Adrenal gland (tissue), 5 donors: ENCODE measurements around the gene ANGPT4.

Experiments used
- POLR2A ChIP-seq, 2 donors: fragments of 450-650 bp; IDR thresholded peaks; one replicate each; pipeline ENCODE4 v1.6.1; 2017; ENCODE audit warnings: antibody characterized with exemption in 2 of 2, mild to moderate bottlenecking in 2 of 2, moderate library complexity in 1 of 2
- TF ChIP-seq, protein P1 (sequence below), 6 experiments: fragments of 450-650 bp in 4 of 6; fragments of 200-600 bp in 2 of 6; sonication (generic) in 1 of 6; IDR thresholded peaks; 1 replicate in 5 of 6; 2 replicates in 1 of 6; pipeline versions ENCODE4 v1.5.1 to v1.8.0; 2016 to 2021; ENCODE audit warnings: antibody characterized with exemption in 6 of 6, mild to moderate bottlenecking in 2 of 6, moderate library complexity in 1 of 6
- donor health status: DM: no; HTN: no; CAD: no.

DNA sequence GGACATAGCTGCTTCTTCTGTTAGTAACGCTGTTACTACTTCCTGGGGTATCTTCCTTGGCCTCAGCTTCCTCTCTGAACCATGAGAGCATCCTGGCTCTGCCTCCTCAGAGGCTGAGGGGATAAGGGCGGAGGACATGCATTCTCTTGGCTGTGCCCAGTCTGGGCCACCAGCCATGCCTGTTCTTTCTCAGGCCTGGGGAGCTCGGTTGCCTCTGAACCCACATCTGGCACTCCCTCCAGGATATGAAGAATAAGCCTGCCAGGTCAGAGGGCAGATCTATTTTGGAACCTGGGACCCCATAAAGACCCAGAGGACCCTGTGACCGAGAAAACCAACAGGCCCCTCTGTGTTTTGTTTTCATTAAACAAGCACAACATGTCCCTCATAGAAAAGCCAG, 6.6 kb upstream of the ANGPT4 start:
- TF ChIP-seq, protein P1, sequence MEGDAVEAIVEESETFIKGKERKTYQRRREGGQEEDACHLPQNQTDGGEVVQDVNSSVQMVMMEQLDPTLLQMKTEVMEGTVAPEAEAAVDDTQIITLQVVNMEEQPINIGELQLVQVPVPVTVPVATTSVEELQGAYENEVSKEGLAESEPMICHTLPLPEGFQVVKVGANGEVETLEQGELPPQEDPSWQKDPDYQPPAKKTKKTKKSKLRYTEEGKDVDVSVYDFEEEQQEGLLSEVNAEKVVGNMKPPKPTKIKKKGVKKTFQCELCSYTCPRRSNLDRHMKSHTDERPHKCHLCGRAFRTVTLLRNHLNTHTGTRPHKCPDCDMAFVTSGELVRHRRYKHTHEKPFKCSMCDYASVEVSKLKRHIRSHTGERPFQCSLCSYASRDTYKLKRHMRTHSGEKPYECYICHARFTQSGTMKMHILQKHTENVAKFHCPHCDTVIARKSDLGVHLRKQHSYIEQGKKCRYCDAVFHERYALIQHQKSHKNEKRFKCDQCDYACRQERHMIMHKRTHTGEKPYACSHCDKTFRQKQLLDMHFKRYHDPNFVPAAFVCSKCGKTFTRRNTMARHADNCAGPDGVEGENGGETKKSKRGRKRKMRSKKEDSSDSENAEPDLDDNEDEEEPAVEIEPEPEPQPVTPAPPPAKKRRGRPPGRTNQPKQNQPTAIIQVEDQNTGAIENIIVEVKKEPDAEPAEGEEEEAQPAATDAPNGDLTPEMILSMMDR (IDR thresholded peaks at IDR 0.05), result no peak
- TF ChIP-seq POLR2A (IDR thresholded peaks at IDR 0.05), result no peak
